NAMALWA (cell line): ENCODE measurements around the gene PLCG2.
"Not testable (repeated sequence)": the region's sequence is repeated elsewhere in the genome, so short reads cannot be mapped to it uniquely, and the experiment has no call there.

Experiments
- DNase-seq: peaks from one replicate; pipeline ENCODE4 v3.0.0-alpha.2; 2015; ENCODE audit warnings: low spot score

The PLCG2 gene

GRCh38 chr16:81997738-81998137, 218.6 kb downstream of the PLCG2 start:
- DNase-seq: no peak

GRCh38 chr16:82002831-82003230, 223.7 kb downstream of the PLCG2 start:
- no peak for DNase-seq

- no peak for DNase-seq
Measured at GRCh38 chr16:82004601-82005000, 225.5 kb downstream of the PLCG2 start.

- no peak for DNase-seq
Measured at GRCh38 chr16:82005027-82005830, 226.1 kb downstream of the PLCG2 start.

- DNase-seq: no peak
Measured at GRCh38 chr16:82006036-82006435, 226.9 kb downstream of the PLCG2 start.

- DNase-seq: no peak
Measured at GRCh38 chr16:82007189-82007588, 228.1 kb downstream of the PLCG2 start.

GRCh38 chr16:82008957-82009592, 230.0 kb downstream of the PLCG2 start:
- no peak for DNase-seq

GRCh38 chr16:82009789-82010188, 230.7 kb downstream of the PLCG2 start:
- DNase-seq: not testable (repeated sequence)

- DNase-seq: no peak
Measured at GRCh38 chr16:82010649-82011048, 231.6 kb downstream of the PLCG2 start.

- no peak for DNase-seq
Measured at GRCh38 chr16:82011199-82011641, 232.1 kb downstream of the PLCG2 start, which contains the start of gene SDR42E1. Gene SDR42E1, minus strand, starts transcription at chr16:82011470. Its CDS starts 10,612 bp downstream, at chr16:82000858.
